Subcutaneous preadipocyte (primary cell): ENCODE data around the gene KRTAP10-8. TPM values are rescaled to one million over a fixed set of nuclear protein-coding genes. Genes with fewer than 3 reads are reported as not detected.

Source experiments
- total RNA-seq: library from RNA; depleted of rRNA; stranded (reverse); fragments of >200 nt; gene quantifications from 2 replicates; pipeline ENCODE4 v1.2.3, GENCODE V29; 2012

KRTAP10-8 gene
- total RNA-seq, result not detected in 2 replicates

GRCh38 chr21:44612029-44612486 is at the start of gene KRTAP10-8:
TSS of gene KRTAP10-8 (plus strand) at chr21:44612079. CDS start at chr21:44612101, 22 bp downstream.

GRCh38 chr21:44573630-44574456 is 38.0 kb upstream of the KRTAP10-8 start, which contains the start of gene KRTAP10-4:
TSS of gene KRTAP10-4 (plus strand) at chr21:44573729. CDS start at chr21:44573759, 30 bp downstream.

GRCh38 chr21:44580231-44580821 is 31.6 kb upstream of the KRTAP10-8 start, which contains the start of gene KRTAP10-5:
TSS of gene KRTAP10-5 (minus strand) at chr21:44580604. CDS start at chr21:44580578, 26 bp downstream.

GRCh38 chr21:44592446-44593311 is 19.2 kb upstream of the KRTAP10-8 start, which contains the start of gene KRTAP10-6:
TSS of gene KRTAP10-6 (minus strand) at chr21:44592505. CDS start at chr21:44592484, 21 bp downstream.

GRCh38 chr21:44600118-44600978 is 11.5 kb upstream of the KRTAP10-8 start, which contains the start of gene KRTAP10-7:
TSS of gene KRTAP10-7 (plus strand) at chr21:44600597. CDS start at chr21:44600622, 25 bp downstream.

GRCh38 chr21:44626673-44627143 is 14.8 kb downstream of the KRTAP10-8 start, which contains the start of gene KRTAP10-9:
TSS of gene KRTAP10-9 (plus strand) at chr21:44627093. CDS start at chr21:44627172, 79 bp downstream.

GRCh38 chr21:44637018-44637850 is 25.4 kb downstream of the KRTAP10-8 start, which contains the start of gene KRTAP10-10:
TSS of gene KRTAP10-10 (plus strand) at chr21:44637356. CDS start at chr21:44637418, 62 bp downstream.

GRCh38 chr21:44646366-44647221 is 34.7 kb downstream of the KRTAP10-8 start, which contains the start of gene KRTAP10-11:
TSS of gene KRTAP10-11 (plus strand) at chr21:44646414. CDS start at chr21:44646459, 45 bp downstream.

GRCh38 chr21:44654576-44655175 is 42.8 kb downstream of the KRTAP10-8 start, which contains the start of gene KRTAP12-4:
TSS of gene KRTAP12-4 (minus strand) at chr21:44654659. CDS start at chr21:44654614, 45 bp downstream.

GRCh38 chr21:44657635-44658540 is 46.0 kb downstream of the KRTAP10-8 start, which contains the start of gene KRTAP12-3:
TSS of gene KRTAP12-3 (plus strand) at chr21:44657932. CDS start at chr21:44657980, 48 bp downstream.

Other genes with a start within 250 kb of the KRTAP10-8 start
- 1.2 and 1.5 TPM in 2 replicates for gene LRRC3, start 156.6 kb upstream of the KRTAP10-8 start, total RNA-seq
- gene KRTAP10-1, start 71.9 kb upstream of the KRTAP10-8 start, total RNA-seq, result not detected in 2 replicates
- not detected in 2 replicates for gene KRTAP10-2, start 60.6 kb upstream of the KRTAP10-8 start, total RNA-seq
- not detected in 2 replicates for gene KRTAP10-3, start 53.3 kb upstream of the KRTAP10-8 start, total RNA-seq
- not detected in 2 replicates for gene KRTAP10-4, start 38.4 kb upstream of the KRTAP10-8 start, total RNA-seq
- gene KRTAP10-5, start 31.5 kb upstream of the KRTAP10-8 start, total RNA-seq, result not detected in 2 replicates
- not detected in 2 replicates for gene KRTAP10-6, start 19.6 kb upstream of the KRTAP10-8 start, total RNA-seq
- gene KRTAP10-7, start 11.5 kb upstream of the KRTAP10-8 start, total RNA-seq, result not detected in 2 replicates
- gene KRTAP10-9, start 15.0 kb downstream of the KRTAP10-8 start, total RNA-seq, result not detected in 2 replicates
- gene KRTAP10-10, start 25.3 kb downstream of the KRTAP10-8 start, total RNA-seq, result not detected in 2 replicates
- gene KRTAP10-11, start 34.3 kb downstream of the KRTAP10-8 start, total RNA-seq, result not detected in 2 replicates
- not detected in 2 replicates for gene KRTAP12-4, start 42.6 kb downstream of the KRTAP10-8 start, total RNA-seq
- not detected in 2 replicates for gene KRTAP12-3, start 45.9 kb downstream of the KRTAP10-8 start, total RNA-seq
- gene KRTAP12-2, start 54.8 kb downstream of the KRTAP10-8 start, total RNA-seq, result not detected in 2 replicates
- not detected in 2 replicates for gene KRTAP12-1, start 70.1 kb downstream of the KRTAP10-8 start, total RNA-seq
- not detected in 2 replicates for gene KRTAP10-12, start 85.1 kb downstream of the KRTAP10-8 start, total RNA-seq
- not detected in 2 replicates for gene TSPEAR, start 99.5 kb downstream of the KRTAP10-8 start, total RNA-seq
- gene UBE2G2, start 189.7 kb downstream of the KRTAP10-8 start, total RNA-seq, result 92.7 and 94.8 TPM in 2 replicates
- gene SUMO3, start 206.0 kb downstream of the KRTAP10-8 start, total RNA-seq, result 69.0 and 84.1 TPM in 2 replicates